Thyroid gland (tissue), 4 donors: ENCODE data around the gene UBE2E2.

Experiments used
- POLR2A ChIP-seq, 2 donors: fragments of 450-650 bp; IDR thresholded peaks; one replicate each; pipeline ENCODE4 v1.6.1; 2017; ENCODE audit warnings: antibody characterized with exemption in 2 of 2, mild to moderate bottlenecking in 2 of 2, moderate library complexity in 1 of 2
- TF ChIP-seq, protein P1 (sequence below), 6 experiments: fragments of 200-600 bp in 3 of 6; fragments of 450-650 bp in 3 of 6; sonication (generic) in 3 of 6; IDR thresholded peaks; one replicate each; pipeline ENCODE4 v1.5.1; 2016 to 2019; ENCODE audit warnings: antibody characterized with exemption in 6 of 6, mild to moderate bottlenecking in 2 of 6, inconsistent platforms in 1 of 6, moderate library complexity in 1 of 6

DNA sequence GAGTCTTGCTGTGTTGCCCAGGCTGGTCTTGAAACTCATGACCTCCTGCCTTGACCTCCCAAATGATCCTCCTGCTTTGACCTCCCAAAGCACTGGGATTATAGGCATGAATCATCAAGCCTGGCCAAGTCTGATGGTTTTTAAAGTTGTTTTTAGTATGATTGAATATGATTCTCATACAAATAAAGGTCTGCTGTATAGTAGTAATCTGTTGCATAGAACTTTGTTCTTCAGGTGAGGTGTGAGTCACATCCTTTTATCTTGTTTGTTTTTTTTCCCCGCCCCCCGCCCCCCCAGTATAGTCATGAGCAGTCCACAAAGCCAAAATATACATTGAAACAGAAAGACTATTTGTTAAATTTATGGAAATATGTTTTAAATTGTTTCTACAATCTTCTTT lies 39.0 kb downstream of the UBE2E2 start:
- TF ChIP-seq, protein P1, sequence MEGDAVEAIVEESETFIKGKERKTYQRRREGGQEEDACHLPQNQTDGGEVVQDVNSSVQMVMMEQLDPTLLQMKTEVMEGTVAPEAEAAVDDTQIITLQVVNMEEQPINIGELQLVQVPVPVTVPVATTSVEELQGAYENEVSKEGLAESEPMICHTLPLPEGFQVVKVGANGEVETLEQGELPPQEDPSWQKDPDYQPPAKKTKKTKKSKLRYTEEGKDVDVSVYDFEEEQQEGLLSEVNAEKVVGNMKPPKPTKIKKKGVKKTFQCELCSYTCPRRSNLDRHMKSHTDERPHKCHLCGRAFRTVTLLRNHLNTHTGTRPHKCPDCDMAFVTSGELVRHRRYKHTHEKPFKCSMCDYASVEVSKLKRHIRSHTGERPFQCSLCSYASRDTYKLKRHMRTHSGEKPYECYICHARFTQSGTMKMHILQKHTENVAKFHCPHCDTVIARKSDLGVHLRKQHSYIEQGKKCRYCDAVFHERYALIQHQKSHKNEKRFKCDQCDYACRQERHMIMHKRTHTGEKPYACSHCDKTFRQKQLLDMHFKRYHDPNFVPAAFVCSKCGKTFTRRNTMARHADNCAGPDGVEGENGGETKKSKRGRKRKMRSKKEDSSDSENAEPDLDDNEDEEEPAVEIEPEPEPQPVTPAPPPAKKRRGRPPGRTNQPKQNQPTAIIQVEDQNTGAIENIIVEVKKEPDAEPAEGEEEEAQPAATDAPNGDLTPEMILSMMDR (IDR thresholded peaks at IDR 0.05), result no peak
- TF ChIP-seq POLR2A (IDR thresholded peaks at IDR 0.05), result no peak
